Retinal pigment epithelial cell (primary cell): ENCODE results near the gene MAP1S.

Source experiments
- DNase-seq: peaks from one replicate; pipeline ENCODE4 v3.0.0-alpha.2; 2010; ENCODE audit warnings: low read depth
- H3K4me3 ChIP-seq: 2 replicates; pipeline ENCODE4 v1.5.1; 2011; ENCODE audit warnings: mild to moderate bottlenecking, low read length, control low read depth, moderate library complexity
- CTCF ChIP-seq: conservative IDR thresholded peaks from 2 replicates; pipeline ENCODE4 v1.5.1; 2011; ENCODE audit warnings: low read depth, low read length, control low read depth, inconsistent platforms

MAP1S gene

DNA sequence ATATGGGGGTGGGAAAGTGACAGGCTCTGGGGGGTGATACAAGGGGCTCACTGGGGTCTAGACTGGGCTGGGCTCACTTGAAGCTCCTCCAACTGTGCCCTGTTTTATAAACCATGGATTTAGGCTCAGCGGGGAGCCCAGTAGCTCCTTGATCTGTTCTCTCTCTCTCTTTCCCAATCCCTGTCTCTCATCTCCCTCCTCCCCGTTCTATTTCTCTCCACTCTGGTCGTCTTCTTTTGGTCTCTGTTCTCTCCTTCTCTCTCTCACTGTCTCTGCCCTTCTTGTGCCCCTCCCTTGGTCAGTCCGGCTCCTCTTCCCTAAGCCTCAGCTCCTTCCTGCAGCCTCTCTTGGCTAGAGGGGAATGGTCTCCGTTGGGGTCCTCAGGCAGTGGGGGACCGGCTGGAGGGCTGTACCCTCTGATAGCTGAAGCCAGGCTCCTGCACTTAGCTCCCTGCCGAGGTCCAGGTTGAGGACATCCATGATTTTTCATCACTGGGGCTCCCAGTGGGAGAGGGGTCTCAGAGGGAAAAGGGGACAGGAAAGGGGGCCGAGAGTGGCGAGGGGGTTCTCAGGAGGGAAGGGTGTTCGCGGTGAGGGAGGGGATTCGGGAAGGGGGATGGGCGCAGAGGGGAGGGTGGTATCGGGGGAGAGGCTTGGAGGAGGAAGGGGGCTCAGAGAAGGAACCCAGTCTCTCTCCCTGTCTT lies 39.6 kb upstream of the MAP1S start:
- no peak for DNase-seq
- no peak for TF ChIP-seq CTCF

DNA sequence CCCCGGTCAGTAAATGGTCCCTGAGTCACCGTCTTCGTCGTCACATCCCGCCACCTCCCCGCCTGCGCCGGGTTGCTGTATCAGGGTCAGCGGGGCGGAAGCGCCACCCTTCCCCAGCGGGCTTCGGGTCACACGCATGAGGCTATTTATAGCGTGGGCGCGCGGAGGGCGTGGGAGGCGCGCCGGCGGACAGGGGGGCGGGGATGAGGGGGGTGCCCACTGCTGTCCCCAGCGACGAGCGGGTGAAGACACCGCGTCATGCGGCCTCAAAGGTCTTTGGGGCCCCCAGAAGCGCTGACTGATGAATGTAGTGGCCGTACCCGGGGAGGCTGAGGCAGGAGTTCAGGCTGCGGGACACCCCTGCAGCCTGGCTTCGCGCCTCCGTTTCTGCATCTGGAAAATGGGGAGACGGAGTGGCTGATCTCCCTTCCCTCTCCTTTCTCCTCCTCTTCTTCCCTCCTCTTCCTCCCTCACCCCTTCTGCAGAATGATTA lies 39.0 kb upstream of the MAP1S start:
- H3K4me3 ChIP-seq = peak overlapping the region; percentile 10
- peak; percentile 21 for DNase-seq
- no peak for TF ChIP-seq CTCF

More for the DNA sequence above, 39.6 kb upstream of the MAP1S start:
- peak overlapping the region; percentile 10 for H3K4me3 ChIP-seq

DNA sequence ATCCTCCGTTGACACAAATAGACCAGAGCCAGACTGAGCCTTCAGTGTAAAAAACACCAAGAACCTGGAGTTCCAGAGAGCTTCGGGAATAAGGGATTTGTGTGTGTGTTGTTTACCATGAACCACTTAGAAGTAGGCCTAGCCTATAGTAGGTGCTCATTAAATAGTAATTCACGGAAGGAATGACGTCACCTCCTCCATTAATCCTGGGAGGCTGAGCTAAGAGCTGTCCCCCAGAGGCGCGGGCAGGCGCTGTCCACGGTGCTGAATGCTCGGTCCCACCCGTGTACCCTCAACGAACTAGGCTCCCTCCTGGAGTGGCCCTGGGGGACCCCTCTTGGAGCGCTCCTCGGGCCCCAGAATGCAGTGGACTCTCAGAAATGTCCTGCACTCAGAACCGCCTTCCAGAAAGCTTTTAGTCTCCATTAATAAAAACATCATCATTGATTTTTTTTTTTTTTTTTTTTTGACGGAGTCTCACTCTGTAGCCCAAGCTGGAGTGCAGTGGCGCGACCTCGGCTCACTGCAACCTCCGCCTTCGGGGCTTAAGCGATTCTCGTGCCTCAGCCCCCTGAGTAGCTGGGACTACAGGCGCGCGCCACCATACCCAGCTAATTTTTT lies 37.7 kb upstream of the MAP1S start:
- no peak overlapping the region for H3K4me3 ChIP-seq
- no peak for TF ChIP-seq CTCF
- DNase-seq = peak; percentile 21

DNA sequence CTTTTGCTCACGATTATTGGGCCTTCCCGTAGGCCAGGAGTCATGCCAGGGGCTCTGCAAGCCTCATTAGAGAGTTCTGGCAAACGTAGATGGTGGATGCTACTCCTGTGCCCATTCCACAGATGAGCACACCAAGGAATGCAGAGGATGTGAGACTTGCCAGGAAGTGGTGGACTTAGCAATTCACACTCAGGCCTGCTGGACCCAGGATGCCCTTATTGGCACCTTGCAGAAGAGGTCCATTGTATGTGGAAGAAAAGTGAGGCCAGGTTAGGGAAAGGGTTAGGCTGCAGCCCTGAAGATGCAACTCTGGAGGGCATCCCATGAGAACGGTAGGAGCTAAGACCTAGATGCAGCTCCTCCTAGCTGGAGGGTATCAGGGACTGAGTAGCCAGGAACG lies 37.0 kb upstream of the MAP1S start:
- DNase-seq = no peak
- TF ChIP-seq CTCF = no peak
- H3K4me3 ChIP-seq = no peak overlapping the region

DNA sequence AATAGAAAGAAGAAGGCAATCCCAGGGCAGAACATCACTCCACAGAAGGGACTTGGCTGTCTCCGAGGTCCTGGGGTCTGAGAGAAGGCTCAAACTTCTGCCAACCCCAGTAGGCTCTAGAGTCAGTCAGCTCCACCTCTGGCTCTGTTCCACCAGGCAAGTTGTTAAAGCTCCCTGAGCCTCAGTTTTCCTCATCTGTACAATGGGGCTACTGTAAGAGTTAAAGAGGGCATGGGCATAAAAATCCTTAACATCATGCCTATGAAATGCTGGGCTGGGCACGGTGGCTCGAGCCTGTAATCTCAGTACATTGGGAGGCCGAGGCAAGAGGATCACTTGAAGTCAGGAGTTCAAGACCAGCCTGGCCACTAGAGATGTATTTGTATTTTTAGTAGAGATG lies 36.2 kb upstream of the MAP1S start:
- DNase-seq = no peak
- TF ChIP-seq CTCF = no peak

DNA sequence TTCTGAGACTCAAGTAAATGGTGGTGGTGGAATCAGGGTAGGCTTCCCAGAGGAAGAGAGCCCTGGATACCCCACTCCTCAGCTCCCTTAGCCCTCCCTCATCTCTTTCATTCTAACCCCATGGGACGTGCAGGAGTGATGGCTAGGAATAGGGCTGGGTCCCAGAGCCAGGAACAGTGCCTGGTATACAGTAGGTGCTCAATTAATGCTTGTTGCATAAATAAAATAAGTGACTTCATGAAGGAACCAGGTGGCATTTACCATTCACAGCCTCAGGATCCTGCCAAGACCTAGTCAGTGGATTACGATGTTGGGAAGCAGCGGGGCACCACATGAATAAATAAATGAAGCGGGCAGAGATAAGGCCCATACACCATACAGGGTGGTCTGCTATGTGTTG lies 35.0 kb upstream of the MAP1S start:
- H3K4me3 ChIP-seq = no peak overlapping the region
- TF ChIP-seq CTCF = no peak
- DNase-seq = no peak

More for the DNA sequence above, 36.2 kb upstream of the MAP1S start:
- no peak overlapping the region for H3K4me3 ChIP-seq

GRCh38 chr19:17685451-17686022 lies 33.7 kb upstream of the MAP1S start:
- DNase-seq = no peak
- TF ChIP-seq CTCF = no peak
- H3K4me3 ChIP-seq = no peak overlapping the region
